CD14-positive monocyte (primary cell): ENCODE measurements around the gene UTP25. TPM values are rescaled to one million over a fixed set of nuclear protein-coding genes. Genes with fewer than 3 reads are reported as not detected.

ENCODE experiments used
- DNase-seq, 3 donors: peaks; one replicate each; pipeline ENCODE4 v3.0.0-alpha.2; 2011 to 2022
- H2AFZ ChIP-seq: 2 replicates; pipeline ENCODE4 v1.6.0; 2012; ENCODE audit warnings: mild to moderate bottlenecking, low read depth, low read length, inconsistent platforms; ENCODE audit not compliant: insufficient read depth, poor library complexity, severe bottlenecking
- H3K27ac ChIP-seq, 2 donors: 1 replicate in 1 of 2; 2 replicates in 1 of 2; pipeline ENCODE4 v1.5.1; 2012 to 2013; ENCODE audit warnings: low read length in 2 of 2, control low read depth in 1 of 2, inconsistent platforms in 1 of 2, low read depth in 1 of 2, mild to moderate bottlenecking in 1 of 2
- H3K27me3 ChIP-seq, 2 donors: one replicate each; pipeline versions ENCODE4 v1.6.0 to v1.6.1; 2011 to 2013; ENCODE audit warnings: low read length in 2 of 2; ENCODE audit not compliant: control insufficient read depth in 2 of 2, insufficient read depth in 2 of 2
- H3K36me3 ChIP-seq, 2 donors: replicated peaks in 1 of 2; 1 replicate in 1 of 2; 2 replicates in 1 of 2; pipeline versions ENCODE4 v1.5.1 to v1.6.1; 2012 to 2013; ENCODE audit warnings: low read length in 2 of 2, control low read depth in 1 of 2, inconsistent platforms in 1 of 2, mild to moderate bottlenecking in 1 of 2; ENCODE audit not compliant: insufficient read depth in 2 of 2, control insufficient read depth in 1 of 2
- H3K4me1 ChIP-seq, 2 donors: 1 replicate in 1 of 2; 2 replicates in 1 of 2; pipeline versions ENCODE4 v1.5.1 to v1.6.1; 2012 to 2013; ENCODE audit warnings: low read length in 2 of 2, control low read depth in 1 of 2, inconsistent platforms in 1 of 2, mild to moderate bottlenecking in 1 of 2, moderate library complexity in 1 of 2; ENCODE audit not compliant: insufficient read depth in 2 of 2, control insufficient read depth in 1 of 2
- H3K4me2 ChIP-seq: replicated peaks from 2 replicates; pipeline ENCODE3; 2012; ENCODE audit warnings: low read length, moderate library complexity, mild to moderate bottlenecking; ENCODE audit not compliant: poor library complexity, severe bottlenecking; ENCODE audit errors: extremely low read depth
- H3K4me3 ChIP-seq, 3 experiments: fragments of 200-600 bp in 1 of 3; sonication (generic) in 1 of 3; replicated peaks in 1 of 3; 1 replicate in 2 of 3; 2 replicates in 1 of 3; pipeline ENCODE4 v1.5.1; 2011 to 2013; ENCODE audit warnings: low read length in 3 of 3, mild to moderate bottlenecking in 3 of 3, control low read depth in 2 of 3, low read depth in 2 of 3, inconsistent platforms in 1 of 3, moderate library complexity in 1 of 3
- H3K79me2 ChIP-seq: 2 replicates; pipeline ENCODE4 v1.6.0; 2012; ENCODE audit warnings: mild to moderate bottlenecking, control low read depth, inconsistent platforms, low read length, moderate library complexity; ENCODE audit not compliant: insufficient read depth
- H3K9ac ChIP-seq: 2 replicates; pipeline ENCODE4 v1.6.0; 2017; ENCODE audit warnings: low read length, mild to moderate bottlenecking; ENCODE audit not compliant: insufficient read depth, poor library complexity, severe bottlenecking
- H3K9me3 ChIP-seq, 2 donors: replicated peaks in 1 of 2; 1 replicate in 1 of 2; 2 replicates in 1 of 2; pipeline versions ENCODE4 v1.5.1 to v1.6.1; 2012 to 2013; ENCODE audit warnings: low read length in 2 of 2, control low read depth in 1 of 2; ENCODE audit not compliant: control insufficient read depth in 1 of 2, insufficient read depth in 1 of 2
- H4K20me1 ChIP-seq: 2 replicates; pipeline ENCODE4 v1.6.0; 2012; ENCODE audit warnings: mild to moderate bottlenecking, low read length, control low read depth, moderate library complexity; ENCODE audit not compliant: insufficient read depth
- H3K27ac Mint-ChIP-seq, 7 donors: one replicate each; pipeline ENCODE4 v1.8.0; 2020; ENCODE audit warnings: mild to moderate bottlenecking in 7 of 7, mixed read lengths in 7 of 7, moderate library complexity in 6 of 7, inconsistent platforms in 2 of 7
- H3K27me3 Mint-ChIP-seq, 3 donors: one replicate each; pipeline ENCODE4 v1.8.0; 2021 to 2022; ENCODE audit warnings: low read depth in 3 of 3, mild to moderate bottlenecking in 3 of 3, mixed read lengths in 3 of 3, moderate library complexity in 3 of 3, inconsistent platforms in 1 of 3
- H3K36me3 Mint-ChIP-seq, 2 donors: one replicate each; pipeline ENCODE4 v1.8.0; 2020; ENCODE audit warnings: mixed read lengths in 2 of 2, inconsistent platforms in 1 of 2, mild to moderate bottlenecking in 1 of 2
- H3K4me1 Mint-ChIP-seq: one replicate; pipeline ENCODE4 v1.8.0; 2020; ENCODE audit warnings: mild to moderate bottlenecking, mixed read lengths
- H3K4me3 Mint-ChIP-seq, 2 donors: one replicate each; pipeline ENCODE4 v1.8.0; 2020; ENCODE audit warnings: mild to moderate bottlenecking in 2 of 2, mixed read lengths in 2 of 2, moderate library complexity in 1 of 2
- H3K9me3 Mint-ChIP-seq, 7 donors: one replicate each; pipeline ENCODE4 v1.8.0; 2020 to 2022; ENCODE audit warnings: mixed read lengths in 7 of 7, mild to moderate bottlenecking in 6 of 7, moderate library complexity in 6 of 7, inconsistent platforms in 2 of 7
- WGBS: methylation state at CpG from one replicate; pipeline ENCODE4 v1.1.5; 2013; ENCODE audit warnings: missing lambda C conversion rate; ENCODE audit not compliant: insufficient coverage; 5-methylcytosine and 5-hydroxymethylcytosine counted together
- intact Hi-C, 2 donors: fragments of 100-400 bp; cut with micrococcal nuclease; formaldehyde crosslinking; loops; one replicate each; pipeline versions ENCODE4 v1.15.0 to v1.15.1; 2023
- polyA plus RNA-seq, 3 donors: library from polyadenylated mRNA; depleted of rRNA in 1 of 3; unstranded in 2 of 3; stranded (reverse) in 1 of 3; fragments of 300-500 nt in 2 of 3; fragments of >200 nt in 1 of 3; fragmentation: Illumina TruSeq in 2 of 3; gene quantifications; 1 replicate in 2 of 3; 2 replicates in 1 of 3; pipeline ENCODE4 v1.2.3, GENCODE V29; 2012 to 2021
- TF ChIP-seq, protein P1 (sequence below): fragments of 200-600 bp; IDR thresholded peaks from one replicate; pipeline ENCODE4 v1.8.0; 2022; ENCODE audit warnings: antibody characterized with exemption, mild to moderate bottlenecking

UTP25 gene
- polyA plus RNA-seq, 3 donors: 0.98 to 1.4 (median 1.1) TPM

DNA sequence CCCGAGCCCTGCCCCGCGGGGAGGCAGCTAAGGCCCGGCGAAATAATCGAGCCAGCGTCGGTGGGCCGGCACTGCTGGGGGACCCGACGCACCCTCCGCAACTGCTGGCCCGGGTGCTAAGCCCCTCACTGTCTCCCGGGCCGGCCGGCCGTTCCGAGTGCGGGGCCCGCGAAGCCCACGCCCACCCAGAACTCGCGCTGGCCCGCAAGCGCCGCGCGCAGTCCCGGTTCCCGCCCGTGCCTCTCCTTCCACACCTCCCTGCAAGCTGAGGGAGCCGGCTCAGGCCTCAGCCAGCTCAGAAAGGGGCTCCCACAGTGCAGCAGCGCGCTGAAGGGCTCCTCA, 61.3 kb downstream of the UTP25 start:
- Histone ChIP-seq H3K27ac (no peak overlapping the region), H3K79me2 (no peaks in the 10 kb centered on the region), H3K4me3 (no peak overlapping the region), H3K4me1 (no peaks in the 10 kb centered on the region), H3K4me2 (no peak overlapping the region), H4K20me1 (no peaks in the 10 kb centered on the region), H3K36me3 (no peaks in the 10 kb centered on the region), H3K27me3 (no peaks in the 10 kb centered on the region), H3K9ac (no peak overlapping the region), H3K9me3 (no peaks in the 10 kb centered on the region), H2AFZ (no peak overlapping the region)
- Mint-ChIP-seq H3K9me3 (peaks cover 0 to 5% (median 1%) of the 10 kb centered on the region in 7 donors), H3K27me3 (peaks cover 0 to 3% (median 3%) of the 10 kb centered on the region in 3 donors), H3K36me3 (no peaks in the 10 kb centered on the region), H3K4me3 (no peak overlapping the region), H3K4me1 (no peaks in the 10 kb centered on the region), H3K27ac (no peak overlapping the region)
- 92% methylated on average over 33 of the region's 35 CpGs for WGBS
- TF ChIP-seq, protein P1, sequence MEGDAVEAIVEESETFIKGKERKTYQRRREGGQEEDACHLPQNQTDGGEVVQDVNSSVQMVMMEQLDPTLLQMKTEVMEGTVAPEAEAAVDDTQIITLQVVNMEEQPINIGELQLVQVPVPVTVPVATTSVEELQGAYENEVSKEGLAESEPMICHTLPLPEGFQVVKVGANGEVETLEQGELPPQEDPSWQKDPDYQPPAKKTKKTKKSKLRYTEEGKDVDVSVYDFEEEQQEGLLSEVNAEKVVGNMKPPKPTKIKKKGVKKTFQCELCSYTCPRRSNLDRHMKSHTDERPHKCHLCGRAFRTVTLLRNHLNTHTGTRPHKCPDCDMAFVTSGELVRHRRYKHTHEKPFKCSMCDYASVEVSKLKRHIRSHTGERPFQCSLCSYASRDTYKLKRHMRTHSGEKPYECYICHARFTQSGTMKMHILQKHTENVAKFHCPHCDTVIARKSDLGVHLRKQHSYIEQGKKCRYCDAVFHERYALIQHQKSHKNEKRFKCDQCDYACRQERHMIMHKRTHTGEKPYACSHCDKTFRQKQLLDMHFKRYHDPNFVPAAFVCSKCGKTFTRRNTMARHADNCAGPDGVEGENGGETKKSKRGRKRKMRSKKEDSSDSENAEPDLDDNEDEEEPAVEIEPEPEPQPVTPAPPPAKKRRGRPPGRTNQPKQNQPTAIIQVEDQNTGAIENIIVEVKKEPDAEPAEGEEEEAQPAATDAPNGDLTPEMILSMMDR: no peak
- DNase-seq: no peak
- intact Hi-C loops: no loop called here

DNA sequence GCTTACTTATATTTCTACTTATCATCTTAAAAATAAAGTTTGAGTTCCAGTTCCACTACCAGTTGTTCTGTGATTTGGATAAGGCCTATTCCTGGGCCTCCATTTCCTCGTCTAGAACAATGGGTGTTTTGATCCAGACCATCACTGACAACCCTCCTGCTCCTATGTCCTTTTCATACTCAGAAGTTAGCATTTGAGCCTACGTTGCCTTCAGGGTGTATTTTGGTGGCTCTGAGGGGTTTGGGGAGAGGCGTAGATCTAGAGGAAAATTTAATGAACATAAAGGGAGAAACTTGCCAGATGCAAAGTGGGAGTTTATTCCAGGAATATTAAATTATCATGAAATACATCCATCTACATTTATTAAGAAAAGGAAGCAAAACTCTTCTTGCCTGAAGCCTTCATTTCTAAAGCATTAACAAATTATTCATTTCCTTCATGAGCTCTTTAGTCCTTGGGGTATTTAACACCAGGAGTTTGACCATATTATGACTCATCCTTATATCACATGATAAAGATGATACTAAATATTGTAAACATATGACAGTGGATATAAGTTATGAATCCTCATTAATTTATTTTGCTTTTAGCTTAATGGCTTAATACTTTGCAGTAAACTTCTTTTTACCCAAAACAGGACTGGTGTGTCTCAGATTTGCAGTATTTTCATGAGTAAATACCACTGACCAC, 63.0 kb downstream of the UTP25 start:
- Histone ChIP-seq H2AFZ (no peak overlapping the region), H3K4me1 (no peaks in the 10 kb centered on the region), H3K4me3 (no peak overlapping the region), H3K27me3 (no peaks in the 10 kb centered on the region), H3K4me2 (no peak overlapping the region), H3K9me3 (no peaks in the 10 kb centered on the region), H3K27ac (no peak overlapping the region), H4K20me1 (no peaks in the 10 kb centered on the region), H3K9ac (no peak overlapping the region), H3K36me3 (no peaks in the 10 kb centered on the region), H3K79me2 (no peaks in the 10 kb centered on the region)
- H3K4me1 Mint-ChIP-seq: no peaks in the 10 kb centered on the region
- H3K9me3 Mint-ChIP-seq: peaks cover 0 to 5% (median 0%) of the 10 kb centered on the region in 7 donors
- peaks cover 0 to 3% (median 0%) of the 10 kb centered on the region in 3 donors for H3K27me3 Mint-ChIP-seq
- no peak overlapping the region for H3K27ac Mint-ChIP-seq
- TF ChIP-seq, protein P1: no peak
- H3K36me3 Mint-ChIP-seq: no peaks in the 10 kb centered on the region
- no peak for DNase-seq
- no CpG with 5 or more reads among the region's 3 CpGs for WGBS
- no peak overlapping the region for H3K4me3 Mint-ChIP-seq
- intact Hi-C loops: no loop called here
